Motor neuron (in vitro differentiated cells): ENCODE results near the gene PALM2AKAP2. TPM values are rescaled to one million over a fixed set of nuclear protein-coding genes. Genes with fewer than 3 reads are reported as not detected.
A peak's percentile ranks its signal among the peaks of the same experiment; 100 is the strongest.

Experiments used
- ATAC-seq, 8 experiments: fragments of 200-7000 bp; cut with Tn5 transposase; replicated peaks in 6 of 8; 2 replicates each; pipeline ENCODE4 v1.8.0; 2021; ENCODE audit warnings: mild to moderate bottlenecking in 8 of 8, moderate library complexity in 8 of 8
- H3K27ac ChIP-seq, 2 donors: fragments of 250-450 bp; sonication (Bioruptor Pico); 2 replicates each; pipeline ENCODE4 v1.9.0; 2021; ENCODE audit warnings: antibody characterized with exemption in 2 of 2, mild to moderate bottlenecking in 2 of 2, moderate library complexity in 1 of 2
- H3K4me1 ChIP-seq, 2 donors: fragments of 250-450 bp; sonication (Bioruptor Pico); replicated peaks in 1 of 2; 2 replicates each; pipeline ENCODE4 v1.6.1; 2021; ENCODE audit warnings: antibody characterized with exemption in 2 of 2, mild to moderate bottlenecking in 2 of 2, moderate library complexity in 1 of 2
- H3K4me3 ChIP-seq, 5 donors: fragments of 250-450 bp; sonication (Bioruptor Pico); 2 replicates each; pipeline ENCODE4 v1.9.0; 2021; ENCODE audit warnings: antibody characterized with exemption in 5 of 5, mild to moderate bottlenecking in 5 of 5, moderate library complexity in 4 of 5
- WGBS, 10 experiments: fragments of 450-650 bp; shearing (Covaris generic); methylation state at CpG; one replicate each; pipeline ENCODE4 v1.0.0; 2022; 5-methylcytosine and 5-hydroxymethylcytosine counted together
- in situ Hi-C, 9 experiments: fragments of 400-800 bp; cut with MboI; loops; one replicate each; pipeline ENCODE4 v1.15.0; 2021; ENCODE audit warnings: low sequenced_read_pairs in 9 of 9, low pct_unique_long_range_greater_than_20kb in 2 of 9; ENCODE audit not compliant: unreplicated experiment in 9 of 9
- total RNA-seq, 8 experiments: library from RNA; unstranded; fragments of 300-600 nt; gene quantifications; 2 replicates each; pipeline versions ENCODE4 v1.2.3 to v1.2.4, GENCODE V29; 2022

Gene PALM2AKAP2
- total RNA-seq, 8 experiments from 2014 or later = 0.14 to 20.2 (median 1.1) TPM

DNA sequence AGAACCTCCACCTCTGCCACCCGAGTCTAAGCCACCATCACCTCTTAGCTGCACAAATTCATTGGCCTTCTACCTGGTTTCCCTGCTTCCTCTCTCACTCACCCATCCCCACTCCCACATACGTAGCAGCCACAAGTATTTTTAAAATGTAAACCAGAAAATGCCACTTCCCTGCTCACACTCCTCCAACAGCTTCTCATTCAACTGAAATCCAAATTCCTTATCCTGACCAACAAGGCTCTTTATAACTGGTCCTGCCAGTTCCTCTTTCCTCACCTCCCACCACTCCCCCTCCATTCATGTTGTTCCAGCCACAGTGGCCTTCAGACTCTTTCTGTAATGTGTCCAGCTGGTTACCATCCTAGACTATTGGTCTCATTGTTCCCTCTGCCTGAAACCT is 25.0 kb upstream of the PALM2AKAP2 start:
- no peak overlapping the region for H3K27ac ChIP-seq
- H3K4me1 ChIP-seq = no peaks in the 10 kb centered on the region
- 57 to 83% (median 77%) methylated on average over 1 to 2 of the region's 2 CpGs; no CpG with 5 or more reads in 4 of the 10 experiments for WGBS, 10 experiments
- in situ Hi-C loops = no loop called here
- ATAC-seq = no peak
- H3K4me3 ChIP-seq = no peak overlapping the region

DNA sequence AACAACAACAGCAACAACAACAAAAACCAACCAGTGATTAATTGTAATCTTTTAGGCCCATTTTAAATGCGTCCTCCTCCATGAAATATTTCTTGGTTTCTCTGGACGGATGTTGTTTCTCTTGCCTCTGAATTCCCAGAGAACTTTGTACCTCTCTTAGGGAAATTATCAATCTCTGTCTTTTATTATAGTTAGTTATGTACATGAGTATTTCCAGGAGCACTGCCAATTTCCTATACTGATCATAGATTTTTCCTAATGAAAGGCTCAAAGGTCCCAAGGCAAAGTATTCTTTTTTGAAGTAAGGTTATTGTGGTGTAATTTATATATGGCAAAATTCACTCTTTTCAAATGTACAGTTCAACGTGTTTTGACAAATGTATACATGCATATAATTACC is 20.4 kb upstream of the PALM2AKAP2 start:
- ATAC-seq = no peak
- 47 to 84% (median 66%) methylated on average over 1 to 3 of the region's 3 CpGs; no CpG with 5 or more reads in 2 of the 10 experiments for WGBS, 10 experiments
- in situ Hi-C loops = no loop called here
- no peak overlapping the region for H3K4me3 ChIP-seq
- no peak overlapping the region for H3K27ac ChIP-seq
- no peaks in the 10 kb centered on the region for H3K4me1 ChIP-seq

DNA sequence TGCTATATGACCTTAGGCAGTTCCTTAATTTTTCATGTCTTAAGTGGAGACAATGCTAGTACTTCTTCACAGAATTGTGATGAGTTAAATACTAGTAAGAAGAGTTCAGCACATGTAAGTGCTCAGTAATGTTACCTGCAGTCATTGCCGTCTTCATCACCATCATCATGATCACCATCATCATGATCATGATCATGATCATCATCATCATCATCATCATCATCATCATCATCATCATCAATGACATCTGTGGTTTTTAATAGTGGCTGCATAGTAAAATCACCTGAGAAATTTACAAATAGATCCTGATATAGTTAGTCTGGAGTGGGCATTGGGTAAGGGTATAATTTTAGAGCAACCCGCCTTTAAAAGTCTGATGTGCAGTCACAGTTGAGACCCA is 14.7 kb upstream of the PALM2AKAP2 start:
- H3K4me1 ChIP-seq = peaks cover 0 to 12% of the 10 kb centered on the region in 2 donors
- no peak overlapping the region for H3K4me3 ChIP-seq
- WGBS, 10 experiments = 50 to 100% (median 96%) methylated on average over 1 to 2 of the region's 2 CpGs; no CpG with 5 or more reads in 4 of the 10 experiments
- no peak for ATAC-seq
- in situ Hi-C loops = no loop called here
- no peak overlapping the region for H3K27ac ChIP-seq

GRCh38 chr9:109765830-109766229 is 14.2 kb upstream of the PALM2AKAP2 start:
- in situ Hi-C loops = no loop called here
- peak in 7 of 8 experiments; percentile 12 to 70 (median 60) for ATAC-seq
- Histone ChIP-seq H3K4me1 (peaks cover 0 to 12% of the 10 kb centered on the region in 2 donors), H3K4me3 (no peak overlapping the region), H3K27ac (no peak overlapping the region)
- WGBS, 10 experiments = 40 to 93% (median 70%) methylated on average over 1 to 2 of the region's 3 CpGs; no CpG with 5 or more reads in 4 of the 10 experiments

DNA sequence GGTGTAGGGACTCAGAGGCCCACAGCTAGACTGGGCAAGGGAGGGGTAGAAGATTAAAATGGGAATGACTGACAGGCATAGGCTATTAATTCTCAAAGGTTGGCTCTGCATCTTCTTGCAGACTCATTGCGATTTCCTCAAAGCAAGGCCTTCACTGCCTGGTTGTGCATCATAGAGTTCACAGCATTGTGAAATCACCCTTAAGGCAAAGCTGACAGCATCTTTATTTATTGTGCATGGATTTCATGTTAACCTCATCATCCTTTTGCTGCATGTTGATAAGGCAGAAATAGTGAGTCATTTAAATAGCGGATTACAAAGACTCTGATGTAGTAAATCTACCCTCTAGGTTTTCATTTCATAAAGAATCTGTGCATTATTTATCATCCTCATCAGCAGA is 13.6 kb upstream of the PALM2AKAP2 start:
- 33 to 100% (median 60%) methylated on average over 1 to 2 of the region's 2 CpGs; no CpG with 5 or more reads in 3 of the 10 experiments for WGBS, 10 experiments

DNA sequence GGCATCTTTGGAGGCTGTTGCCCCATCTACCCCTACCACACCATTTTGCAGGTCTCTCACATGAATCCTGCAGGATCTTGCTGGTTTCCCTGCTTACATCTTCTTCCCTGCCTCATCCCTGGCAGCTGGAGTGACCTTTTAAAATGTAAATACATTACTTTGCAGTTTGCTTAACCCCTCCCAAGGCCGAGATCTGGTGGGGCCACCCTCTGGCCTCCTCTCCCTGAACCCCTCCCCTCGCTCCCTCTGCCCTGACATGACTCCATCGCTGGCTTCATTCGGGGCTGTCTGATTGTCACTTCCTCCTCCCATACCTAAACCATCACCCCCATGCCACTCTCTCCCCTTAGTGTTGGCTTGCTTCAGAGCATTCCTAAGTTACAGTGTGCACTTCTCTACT is 12.6 kb upstream of the PALM2AKAP2 start:
- Histone ChIP-seq H3K4me1 (peaks cover 0 to 12% of the 10 kb centered on the region in 2 donors), H3K4me3 (no peak overlapping the region), H3K27ac (no peak overlapping the region)
- WGBS, 10 experiments = 0 to 30% (median 13%) methylated on average over 1 to 4 of the region's 4 CpGs; no CpG with 5 or more reads in 5 of the 10 experiments
- peak in 6 of 8 experiments; percentile 16 to 72 (median 54) for ATAC-seq
- in situ Hi-C loops = no loop called here

More for the DNA sequence above, 13.6 kb upstream of the PALM2AKAP2 start:
- in situ Hi-C loops = no loop called here
- peaks cover 0 to 12% of the 10 kb centered on the region in 2 donors for H3K4me1 ChIP-seq
- peak; percentile 66 to 97 (median 88) for ATAC-seq
- no peak overlapping the region for H3K27ac ChIP-seq
- no peak overlapping the region for H3K4me3 ChIP-seq

GRCh38 chr9:109767814-109768213 is 12.2 kb upstream of the PALM2AKAP2 start:
- WGBS, 10 experiments = 54 to 100% (median 81%) methylated on average over 1 of the region's 1 CpG; no CpG with 5 or more reads in 1 of the 10 experiments
- H3K4me1 ChIP-seq = peaks cover 0 to 12% of the 10 kb centered on the region in 2 donors
- ATAC-seq = no peak
- no peak overlapping the region for H3K27ac ChIP-seq
- in situ Hi-C loops = no loop called here
- H3K4me3 ChIP-seq = no peak overlapping the region

GRCh38 chr9:109769250-109769649 is 10.7 kb upstream of the PALM2AKAP2 start:
- in situ Hi-C loops = no loop called here
- Histone ChIP-seq H3K4me1 (peaks cover 0 to 12% of the 10 kb centered on the region in 2 donors), H3K4me3 (no peak overlapping the region), H3K27ac (no peak overlapping the region)
- 0 to 67% (median 29%) methylated on average over 1 to 2 of the region's 2 CpGs; no CpG with 5 or more reads in 1 of the 10 experiments for WGBS, 10 experiments
- no peak for ATAC-seq

DNA sequence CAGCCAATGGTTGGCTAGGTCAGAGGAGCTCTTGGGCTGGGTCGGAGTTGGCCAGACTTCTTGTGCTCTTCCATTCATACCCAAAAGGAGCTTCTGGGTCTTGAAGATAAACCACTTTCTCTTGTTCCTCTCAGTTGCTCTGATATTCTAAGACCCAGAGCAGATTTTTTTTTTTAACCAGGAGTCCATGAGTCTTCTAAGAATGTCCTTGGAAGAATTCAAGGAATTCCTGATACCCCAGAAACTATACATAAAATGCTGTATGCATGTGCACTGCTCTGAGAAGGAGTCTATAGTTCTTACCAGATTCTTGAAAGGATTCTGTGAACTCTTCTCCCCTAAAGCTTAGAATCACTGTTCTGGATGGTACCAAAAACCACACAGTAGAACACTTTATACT is 9.9 kb upstream of the PALM2AKAP2 start:
- Histone ChIP-seq H3K4me3 (no peak overlapping the region), H3K4me1 (peaks cover 0 to 12% of the 10 kb centered on the region in 2 donors), H3K27ac (no peak overlapping the region)
- in situ Hi-C loops = no loop called here
- WGBS, 10 experiments = 78 to 100% (median 83%) methylated on average over 1 of the region's 1 CpG; no CpG with 5 or more reads in 7 of the 10 experiments
- no peak for ATAC-seq

DNA sequence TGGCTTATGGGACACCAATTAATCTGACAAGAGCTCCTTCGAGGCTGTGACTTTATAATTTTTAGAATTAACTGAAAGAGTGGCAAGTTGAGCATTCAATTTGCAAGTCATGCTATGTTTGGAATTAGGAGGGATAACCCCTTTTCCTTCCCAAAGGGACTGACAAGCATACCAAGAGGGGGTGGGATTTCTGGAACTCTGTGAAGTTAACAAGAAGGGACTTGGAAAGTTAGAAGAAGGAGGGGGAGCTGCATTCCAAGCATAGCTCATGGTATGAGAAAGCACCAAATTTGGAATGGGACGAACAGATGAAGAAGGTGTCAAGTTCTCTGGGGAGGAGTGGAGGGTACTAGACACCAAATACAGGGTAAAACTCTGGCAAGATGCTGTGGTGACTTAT is 8.9 kb upstream of the PALM2AKAP2 start:
- Histone ChIP-seq H3K27ac (no peak overlapping the region), H3K4me3 (no peak overlapping the region), H3K4me1 (peaks cover 0 to 7% of the 10 kb centered on the region in 2 donors)
- WGBS, 10 experiments = 0 to 100% (median 47%) methylated on average over 1 to 2 of the region's 2 CpGs; no CpG with 5 or more reads in 2 of the 10 experiments
- in situ Hi-C loops = no loop called here
- peak in 2 of 8 experiments; percentile 4 to 30 for ATAC-seq

GRCh38 chr9:109771796-109772531 is 8.0 kb upstream of the PALM2AKAP2 start:
- in situ Hi-C loops = no loop called here
- peak in 2 of 8 experiments; percentile 8 to 53 for ATAC-seq
- WGBS, 10 experiments = 0 to 93% (median 71%) methylated on average over 1 to 8 of the region's 8 CpGs; no CpG with 5 or more reads in 2 of the 10 experiments
- Histone ChIP-seq H3K27ac (no peak overlapping the region), H3K4me1 (peaks cover 0 to 5% of the 10 kb centered on the region in 2 donors), H3K4me3 (no peak overlapping the region)

DNA sequence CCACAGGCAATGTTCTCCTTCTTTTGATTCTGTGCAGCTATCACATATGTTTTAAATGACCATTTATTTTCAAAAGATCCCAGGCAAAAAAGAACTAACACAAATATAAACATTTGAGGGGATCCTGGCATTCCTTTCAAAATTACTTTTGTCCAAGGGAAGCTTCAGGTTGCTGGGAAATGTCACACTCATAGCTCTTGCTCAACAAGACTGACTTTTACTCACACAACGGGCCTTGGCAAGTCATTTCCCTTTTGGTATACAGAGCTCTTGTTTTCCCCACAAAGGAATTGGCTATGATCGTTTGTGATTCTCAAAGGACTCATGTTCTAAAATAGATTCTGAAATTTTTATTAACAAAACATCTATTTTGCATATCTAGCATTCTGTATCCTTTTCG is 4.5 kb upstream of the PALM2AKAP2 start:
- Histone ChIP-seq H3K4me1 (no peaks in the 10 kb centered on the region), H3K27ac (no peak overlapping the region), H3K4me3 (no peak overlapping the region)
- ATAC-seq = no peak
- in situ Hi-C loops = no loop called here
- WGBS, 10 experiments = 15 to 88% (median 79%) methylated on average over 1 to 3 of the region's 3 CpGs; no CpG with 5 or more reads in 1 of the 10 experiments

DNA sequence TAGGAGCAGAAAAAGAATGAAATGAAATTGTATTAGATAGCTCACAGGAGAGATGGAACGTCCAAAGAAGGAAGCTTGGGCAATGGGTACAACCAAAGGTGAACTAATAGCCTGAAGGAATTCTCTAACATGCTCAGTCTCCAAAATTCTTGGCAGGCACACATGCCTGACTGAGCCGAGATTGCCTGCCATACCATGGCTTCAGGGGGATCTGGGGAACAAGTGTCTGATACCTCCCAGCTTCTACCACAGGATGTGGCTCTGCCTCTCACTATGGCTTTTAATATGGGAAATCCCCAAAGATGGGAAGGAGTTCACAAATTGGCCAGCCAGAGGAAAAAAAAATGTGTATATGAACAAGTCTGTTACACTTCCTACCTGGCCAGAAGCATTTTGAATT is 3.6 kb upstream of the PALM2AKAP2 start:
- Histone ChIP-seq H3K27ac (no peak overlapping the region), H3K4me3 (no peak overlapping the region), H3K4me1 (no peaks in the 10 kb centered on the region)
- in situ Hi-C loops = no loop called here
- ATAC-seq = no peak
- WGBS, 10 experiments = 20 to 80% (median 67%) methylated on average over 1 to 2 of the region's 2 CpGs; no CpG with 5 or more reads in 3 of the 10 experiments
